EL (cell line): Measurements from ENCODE around the gene FOXP1.

Source experiments
- DNase-seq: peaks from one replicate; pipeline ENCODE4 v3.0.0-alpha.2; 2016

FOXP1 gene

DNA sequence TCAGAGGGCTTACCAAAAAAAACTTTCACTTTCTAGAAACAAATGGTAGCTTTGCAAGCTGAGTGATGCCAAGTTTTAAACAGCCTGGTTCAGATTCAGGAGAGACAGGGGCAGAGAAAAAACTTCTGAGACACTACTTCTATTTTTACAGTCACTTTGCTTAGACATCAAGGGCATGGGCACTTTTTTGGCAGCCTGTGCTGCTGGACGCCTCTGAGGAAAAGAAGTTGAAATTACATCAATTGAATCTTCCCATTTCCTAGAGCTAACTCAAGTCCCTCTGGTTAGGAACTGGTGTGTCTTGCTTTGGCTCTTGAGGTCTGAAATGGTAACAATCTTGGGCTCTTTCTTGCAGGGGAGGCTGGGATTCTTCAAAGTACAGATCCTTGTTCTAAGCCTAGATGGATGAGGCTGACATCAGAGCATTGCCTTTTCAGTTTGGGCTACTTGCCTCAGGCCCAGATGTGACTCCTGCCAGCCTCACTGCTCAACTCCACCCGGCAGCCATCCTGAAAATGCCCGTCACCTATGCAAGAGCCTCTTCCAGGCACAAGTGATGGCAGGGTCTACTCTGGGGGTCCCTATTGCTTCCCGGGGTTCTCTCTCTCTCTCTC is 357.5 kb downstream of the FOXP1 start:
- no peak for DNase-seq

DNA sequence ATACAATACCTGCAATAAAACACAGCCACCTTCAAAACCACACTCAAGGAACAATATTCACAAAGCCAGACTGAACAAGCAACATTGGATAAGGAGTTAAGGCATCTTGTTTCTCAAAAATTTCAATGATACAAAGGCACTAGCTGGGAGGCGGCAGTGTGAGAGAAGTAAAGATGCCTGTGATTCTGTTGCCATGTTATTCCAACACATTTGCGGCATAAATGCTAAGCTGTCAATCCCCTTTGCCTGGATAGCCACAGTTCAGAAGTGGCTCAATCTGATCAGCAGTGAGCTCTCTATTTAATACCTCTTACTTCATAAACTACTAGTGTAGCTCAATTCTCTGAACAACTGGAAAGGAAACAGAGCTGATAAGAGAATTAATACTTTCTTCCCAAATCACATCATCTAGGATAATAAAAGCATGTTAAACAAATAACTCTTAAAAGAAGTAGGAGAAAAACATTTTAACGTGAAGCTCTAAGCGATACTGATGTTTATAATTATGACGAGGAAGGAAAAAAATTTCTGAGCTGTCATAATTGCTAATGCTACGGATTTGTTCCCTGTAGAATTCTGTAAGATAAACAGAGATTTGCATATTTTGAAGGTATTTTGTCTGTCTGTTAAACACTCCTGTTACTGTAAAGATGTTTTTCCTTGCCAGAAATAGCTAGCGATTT is 358.4 kb downstream of the FOXP1 start:
- DNase-seq, result no peak

- DNase-seq, result no peak
Measured at GRCh38 chr3:71219744-71220638, 363.5 kb downstream of the FOXP1 start.

GRCh38 chr3:71218508-71218907 is 365.0 kb downstream of the FOXP1 start:
- no peak for DNase-seq

GRCh38 chr3:71217640-71218222 is 365.8 kb downstream of the FOXP1 start:
- no peak for DNase-seq

GRCh38 chr3:71215351-71215750 is 368.2 kb downstream of the FOXP1 start:
- no peak for DNase-seq

DNA sequence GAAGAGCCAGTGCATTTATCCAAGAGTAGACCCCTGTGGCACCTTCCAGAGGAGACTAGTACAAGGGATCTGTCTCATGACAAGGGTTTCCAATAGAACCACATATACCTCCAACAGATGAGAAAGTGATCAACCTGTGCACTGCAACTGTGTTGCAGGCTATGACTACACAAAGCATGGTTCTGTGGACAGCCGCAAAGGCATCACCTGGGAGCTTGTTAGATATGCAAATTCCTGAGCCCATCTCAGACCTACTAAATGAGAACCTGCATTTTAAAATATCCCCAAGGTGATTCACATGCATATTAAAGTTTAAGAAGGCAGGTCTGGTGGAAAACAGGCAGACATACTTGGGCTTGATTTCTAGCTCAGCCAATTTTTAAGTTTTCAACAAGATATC is 368.7 kb downstream of the FOXP1 start:
- no peak for DNase-seq

- no peak for DNase-seq
Measured at GRCh38 chr3:71214016-71214415, 369.5 kb downstream of the FOXP1 start.

DNA sequence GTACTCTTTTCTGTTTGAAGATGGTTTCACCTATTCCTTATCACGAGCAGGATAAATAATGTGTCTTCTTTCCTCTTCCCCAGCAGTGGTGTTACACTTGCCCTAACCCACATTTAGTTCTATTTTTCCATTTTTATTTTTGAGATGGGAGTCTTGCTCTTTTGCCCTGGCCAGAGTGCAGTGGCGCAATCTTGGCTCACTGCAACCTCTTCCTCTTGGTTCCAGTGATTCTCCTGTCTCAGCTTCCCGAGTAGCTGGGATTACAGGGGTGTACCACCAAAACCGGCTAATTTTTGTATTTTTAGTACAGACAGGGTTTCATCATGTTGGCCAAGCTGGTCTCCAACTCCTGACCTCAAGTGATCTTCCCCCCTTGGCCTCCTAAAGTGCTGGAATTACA is 372.4 kb downstream of the FOXP1 start:
- DNase-seq, result no peak

DNA sequence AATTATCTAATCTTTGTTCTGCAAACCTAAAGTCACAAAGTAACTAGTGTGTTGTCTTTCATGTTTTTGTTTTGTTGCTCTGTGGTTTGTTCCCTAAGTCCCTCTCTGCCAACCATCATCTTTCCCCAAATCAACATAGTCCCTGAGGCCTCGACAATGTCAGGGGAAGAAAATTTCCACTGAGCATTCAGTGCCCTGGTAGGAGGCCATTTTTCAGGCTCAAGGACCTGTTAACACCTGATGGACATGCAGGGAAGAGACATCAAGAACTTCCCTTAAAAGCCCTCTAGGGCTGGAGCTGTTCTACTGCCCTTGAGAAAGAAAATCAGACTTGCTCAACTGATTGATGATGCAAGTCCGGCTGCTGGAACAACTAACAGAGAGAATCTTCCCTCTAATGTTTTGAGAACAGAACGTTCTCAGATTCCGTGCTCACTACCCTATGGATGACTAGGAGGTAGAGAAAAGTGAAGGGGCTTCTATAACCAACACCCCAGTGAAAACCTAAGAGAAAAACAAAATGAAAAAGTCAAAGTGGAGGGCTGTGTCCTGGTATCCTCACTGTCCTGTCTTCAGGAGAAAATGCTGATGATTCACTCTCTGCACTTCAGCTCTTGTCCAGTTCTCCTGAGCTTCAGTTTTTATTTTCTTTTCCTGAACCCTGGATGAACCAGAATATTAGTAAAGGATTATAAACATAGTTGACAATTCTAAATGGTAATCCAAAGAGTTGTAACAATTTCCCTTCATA is 373.1 kb downstream of the FOXP1 start:
- peak; percentile 49 for DNase-seq

- DNase-seq, result no peak
Measured at GRCh38 chr3:71208211-71209095, 375.1 kb downstream of the FOXP1 start.

DNA sequence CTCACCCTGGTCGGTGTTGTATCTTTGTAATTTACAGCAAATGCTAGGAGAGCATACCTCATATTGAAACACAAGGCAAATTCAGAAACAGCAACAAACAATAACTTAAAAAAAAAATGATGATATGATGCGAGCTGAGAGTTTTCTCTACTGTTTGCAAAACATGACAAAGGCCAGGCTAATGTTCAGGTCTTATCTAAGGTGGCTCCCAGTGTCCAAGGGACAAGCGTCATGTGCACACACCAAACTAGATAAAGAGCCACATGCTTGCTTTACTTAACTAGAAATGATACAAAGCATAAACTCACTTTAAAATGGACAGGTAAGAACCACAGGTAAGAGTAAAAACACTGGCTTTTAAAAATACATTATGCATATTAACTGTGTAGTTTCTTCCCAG is 375.9 kb downstream of the FOXP1 start:
- no peak for DNase-seq

GRCh38 chr3:71206305-71207165 is 377.0 kb downstream of the FOXP1 start:
- no peak for DNase-seq

DNA sequence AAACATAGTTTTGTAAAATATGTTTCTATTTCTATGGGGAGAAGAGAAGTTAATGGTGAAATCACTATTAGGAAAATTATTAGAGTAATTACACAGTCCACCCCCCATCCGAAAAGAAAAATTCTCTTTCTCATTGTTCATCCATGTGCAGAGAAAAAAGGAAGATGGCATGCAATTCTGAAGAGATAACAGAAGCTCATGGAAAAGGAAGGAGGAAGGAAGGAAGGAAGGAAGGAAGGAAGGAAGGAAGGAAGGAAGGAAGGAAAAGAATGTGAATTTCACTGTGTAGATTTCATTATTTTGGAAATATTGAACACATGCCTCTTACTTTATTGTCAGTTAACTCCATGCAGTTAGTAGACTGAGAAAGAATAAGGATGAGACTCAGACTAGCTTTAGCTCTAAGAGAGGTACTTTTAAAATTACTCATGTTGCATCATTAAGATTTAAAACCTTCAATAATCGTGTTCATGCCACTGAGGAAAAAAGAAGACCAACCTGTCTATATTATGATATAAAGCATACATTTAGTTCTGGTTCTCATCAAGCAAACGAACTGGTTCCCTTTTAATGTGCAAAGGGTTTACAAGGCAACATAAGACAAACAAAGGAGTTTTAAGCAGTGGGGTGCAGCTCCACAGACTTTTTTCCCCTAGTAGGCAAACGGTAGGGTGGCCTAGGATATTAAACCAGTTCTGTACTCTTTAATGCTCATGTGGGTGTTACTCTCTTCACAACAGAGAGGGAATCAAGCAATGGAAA is 379.6 kb downstream of the FOXP1 start:
- DNase-seq, result no peak

DNA sequence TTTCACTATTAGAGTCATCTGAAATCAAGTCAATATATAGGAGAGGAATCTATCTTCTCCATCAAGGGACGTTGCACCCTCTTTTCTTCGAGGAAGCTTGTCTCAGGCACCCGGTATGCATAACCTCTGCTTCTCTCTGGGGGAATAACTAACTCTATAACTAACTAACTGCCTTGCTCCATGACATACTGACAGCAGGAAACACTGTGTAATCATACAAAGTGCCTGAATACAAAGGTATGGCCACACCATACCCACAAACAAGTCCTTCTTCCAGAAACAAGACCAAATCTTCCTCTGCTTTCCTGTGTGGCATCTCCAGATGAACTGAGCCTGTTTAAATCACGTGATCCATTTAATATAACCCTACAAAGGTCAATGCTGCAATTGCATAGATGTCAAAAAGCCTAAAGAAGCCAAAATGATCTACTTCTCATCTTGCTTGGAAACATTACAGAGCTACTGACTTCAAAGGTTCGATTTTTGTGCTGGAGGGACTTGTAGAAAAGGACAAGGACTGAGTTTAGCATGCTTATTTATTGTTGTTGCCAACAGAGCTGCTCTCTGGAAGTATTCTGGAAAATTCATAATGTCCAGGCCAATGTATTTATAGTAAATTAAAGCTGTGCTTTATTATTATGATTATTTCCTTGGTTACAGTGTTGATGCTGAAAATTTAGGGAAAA is 380.5 kb downstream of the FOXP1 start:
- no peak for DNase-seq

DNA sequence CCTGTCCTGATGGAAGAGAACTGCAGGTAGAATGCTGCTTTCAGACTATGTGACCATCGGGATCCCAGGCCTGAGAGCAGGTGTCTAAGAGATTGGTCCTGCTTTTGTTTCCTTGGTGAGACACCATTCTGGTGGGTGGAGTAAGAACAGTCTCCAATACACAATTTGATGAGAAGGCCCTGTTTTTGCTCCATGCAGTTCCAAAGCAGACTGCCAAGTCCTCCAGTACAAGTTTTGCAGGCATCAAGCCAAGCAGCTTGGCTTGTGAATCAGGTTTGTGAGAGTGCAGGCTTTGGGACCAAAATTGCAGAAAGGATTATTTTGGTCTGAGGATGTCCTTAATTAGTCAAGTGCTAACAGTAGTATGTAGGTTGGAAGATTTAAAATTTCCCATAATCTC is 381.6 kb downstream of the FOXP1 start:
- peak; percentile 8 for DNase-seq

GRCh38 chr3:71197841-71198565 is 385.5 kb downstream of the FOXP1 start:
- no peak for DNase-seq

- peak; percentile 72 for DNase-seq
Measured at GRCh38 chr3:71195492-71195891, 388.0 kb downstream of the FOXP1 start.

- DNase-seq, result no peak
Measured at GRCh38 chr3:71194785-71195184, 388.7 kb downstream of the FOXP1 start.
